Activated T-helper 1 cell treated with anti-CD3 and anti-CD28 coated beads, Interleukin-12 subunit alpha, Interleukin-12 subunit beta, Interleukin-2, Interleukin-4 antibody, amounts not matched to agents 30 ng/mL and 10 ng/mL and 1 ng/mL, durations not matched to agents 14 hours and 24 hours and 36 hours (primary cell): Measurements from ENCODE around the gene PRTN3. TPM values are rescaled to one million over a fixed set of nuclear protein-coding genes. Genes with fewer than 3 reads are reported as not detected.

Experiments
- DNase-seq: peaks from one replicate; pipeline ENCODE4 v3.0.0; 2021; ENCODE audit warnings: low spot score
- H3K27ac Mint-ChIP-seq: one replicate; pipeline ENCODE4 v1.8.0; 2021; ENCODE audit warnings: mild to moderate bottlenecking, mixed read lengths
- H3K27me3 Mint-ChIP-seq: one replicate; pipeline ENCODE4 v1.8.0; 2022; ENCODE audit warnings: mild to moderate bottlenecking, moderate library complexity, mixed read lengths; ENCODE audit not compliant: insufficient read depth
- H3K36me3 Mint-ChIP-seq: one replicate; pipeline ENCODE4 v1.8.0; 2021; ENCODE audit warnings: low read depth, mixed read lengths
- H3K4me1 Mint-ChIP-seq: one replicate; pipeline ENCODE4 v1.8.0; 2021; ENCODE audit warnings: low read depth, mixed read lengths
- H3K4me3 Mint-ChIP-seq: one replicate; pipeline ENCODE4 v1.8.0; 2021; ENCODE audit warnings: mild to moderate bottlenecking, moderate library complexity, mixed read lengths
- H3K9me3 Mint-ChIP-seq: one replicate; pipeline ENCODE4 v1.8.0; 2021; ENCODE audit warnings: mixed read lengths
- intact Hi-C: fragments of 100-400 bp; cut with micrococcal nuclease; formaldehyde crosslinking; loops from one replicate; pipeline ENCODE4 v1.15.1; 2024
- total RNA-seq: library from RNA; stranded (reverse); gene quantifications from 2 replicates; pipeline ENCODE4 v1.2.3, GENCODE V29; 2022

The PRTN3 gene
- total RNA-seq, 1 donor from 2014 or later = not detected

GRCh38 chr19:806815-807421 is 33.9 kb upstream of the PRTN3 start:
- H3K36me3 Mint-ChIP-seq = peaks cover 38% of the 10 kb centered on the region

DNA sequence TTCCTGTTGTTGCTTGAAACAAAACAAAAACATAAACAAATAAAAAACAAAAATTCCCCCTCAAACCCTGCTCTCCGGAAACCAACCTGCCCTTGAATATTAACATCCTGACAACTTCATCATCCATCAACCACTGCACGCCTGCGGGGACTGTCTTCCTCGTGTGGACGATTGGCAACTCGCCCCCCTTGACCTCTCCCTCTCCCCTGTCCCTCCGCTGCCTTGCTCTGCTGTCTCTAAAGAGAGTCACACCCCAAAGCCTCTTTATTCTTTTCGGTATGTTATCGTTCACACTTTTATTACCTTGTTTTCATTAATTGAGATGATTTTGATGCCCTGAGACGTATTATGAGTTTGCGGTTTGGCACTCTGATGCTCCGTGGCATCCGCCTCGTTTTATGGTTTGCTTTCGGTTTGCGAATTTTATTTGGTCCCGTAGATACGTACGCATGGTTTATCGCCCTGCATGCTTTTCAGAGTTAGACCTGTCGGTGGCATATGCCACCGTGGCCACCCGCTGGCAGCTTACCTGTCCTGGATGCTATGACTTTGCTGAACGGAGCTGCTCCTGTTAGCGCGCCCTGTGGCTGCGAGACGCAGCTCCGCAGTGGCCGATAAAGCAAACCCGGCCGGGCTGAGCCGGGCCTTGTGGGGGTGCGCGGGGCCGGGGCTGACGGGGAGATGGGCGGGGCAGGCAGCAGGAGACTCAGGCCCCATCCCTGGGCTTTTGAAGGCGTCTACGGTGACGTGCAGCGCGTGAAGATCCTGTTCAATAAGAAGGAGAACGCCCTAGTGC is 33.0 kb upstream of the PRTN3 start:
- Mint-ChIP-seq H3K4me1 (peaks cover 8% of the 10 kb centered on the region), H3K36me3 (peaks cover 33% of the 10 kb centered on the region), H3K27ac (peak overlapping the region; percentile 55), H3K4me3 (no peak overlapping the region), H3K27me3 (no peaks in the 10 kb centered on the region), H3K9me3 (no peaks in the 10 kb centered on the region)
- intact Hi-C loops = no loop called here
- no peak for DNase-seq

More at GRCh38 chr19:806815-807421, 33.9 kb upstream of the PRTN3 start:
- Mint-ChIP-seq H3K4me3 (no peak overlapping the region), H3K4me1 (peaks cover 8% of the 10 kb centered on the region), H3K9me3 (no peaks in the 10 kb centered on the region), H3K27me3 (no peaks in the 10 kb centered on the region), H3K27ac (no peak overlapping the region)
- no peak for DNase-seq
- intact Hi-C loops = no loop called here

- DNase-seq = no peak
- peaks cover 8% of the 10 kb centered on the region for H3K4me1 Mint-ChIP-seq
- no peaks in the 10 kb centered on the region for H3K27me3 Mint-ChIP-seq
- intact Hi-C loops = no loop called here
- H3K4me3 Mint-ChIP-seq = no peak overlapping the region
- no peak overlapping the region for H3K27ac Mint-ChIP-seq
- peaks cover 31% of the 10 kb centered on the region for H3K36me3 Mint-ChIP-seq
- no peaks in the 10 kb centered on the region for H3K9me3 Mint-ChIP-seq
Measured at GRCh38 chr19:808423-808775, 32.4 kb upstream of the PRTN3 start.

GRCh38 chr19:810077-810855 is 30.5 kb upstream of the PRTN3 start:
- H3K27ac Mint-ChIP-seq = no peak overlapping the region
- intact Hi-C loops = no loop called here
- H3K4me3 Mint-ChIP-seq = no peak overlapping the region
- H3K36me3 Mint-ChIP-seq = peaks cover 34% of the 10 kb centered on the region
- H3K4me1 Mint-ChIP-seq = peaks cover 8% of the 10 kb centered on the region
- no peaks in the 10 kb centered on the region for H3K27me3 Mint-ChIP-seq
- no peaks in the 10 kb centered on the region for H3K9me3 Mint-ChIP-seq
- no peak for DNase-seq

DNA sequence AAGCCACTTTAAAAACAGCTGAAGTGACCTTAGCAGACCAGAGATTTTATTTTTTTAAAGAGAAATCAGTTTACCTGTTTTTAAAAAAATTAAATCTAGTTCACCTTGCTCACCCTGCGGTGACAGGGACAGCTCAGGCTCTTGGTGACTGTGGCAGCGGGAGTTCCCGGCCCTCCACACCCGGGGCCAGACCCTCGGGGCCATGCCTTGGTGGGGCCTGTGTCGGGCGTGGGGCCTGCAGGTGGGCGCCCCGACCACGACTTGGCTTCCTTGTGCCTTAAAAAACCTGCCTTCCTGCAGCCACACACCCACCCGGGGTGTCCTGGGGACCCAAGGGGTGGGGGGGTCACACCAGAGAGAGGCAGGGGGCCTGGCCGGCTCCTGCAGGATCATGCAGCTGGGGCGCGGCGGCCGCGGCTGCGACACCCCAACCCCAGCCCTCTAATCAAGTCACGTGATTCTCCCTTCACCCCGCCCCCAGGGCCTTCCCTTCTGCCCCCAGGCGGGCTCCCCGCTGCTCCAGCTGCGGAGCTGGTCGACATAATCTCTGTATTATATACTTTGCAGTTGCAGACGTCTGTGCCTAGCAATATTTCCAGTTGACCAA is 29.8 kb upstream of the PRTN3 start:
- DNase-seq = no peak
- H3K9me3 Mint-ChIP-seq = no peaks in the 10 kb centered on the region
- H3K4me1 Mint-ChIP-seq = peaks cover 8% of the 10 kb centered on the region
- H3K36me3 Mint-ChIP-seq = peaks cover 34% of the 10 kb centered on the region
- H3K27me3 Mint-ChIP-seq = no peaks in the 10 kb centered on the region
- no peak overlapping the region for H3K4me3 Mint-ChIP-seq
- H3K27ac Mint-ChIP-seq = no peak overlapping the region
- intact Hi-C loops = no loop called here

DNA sequence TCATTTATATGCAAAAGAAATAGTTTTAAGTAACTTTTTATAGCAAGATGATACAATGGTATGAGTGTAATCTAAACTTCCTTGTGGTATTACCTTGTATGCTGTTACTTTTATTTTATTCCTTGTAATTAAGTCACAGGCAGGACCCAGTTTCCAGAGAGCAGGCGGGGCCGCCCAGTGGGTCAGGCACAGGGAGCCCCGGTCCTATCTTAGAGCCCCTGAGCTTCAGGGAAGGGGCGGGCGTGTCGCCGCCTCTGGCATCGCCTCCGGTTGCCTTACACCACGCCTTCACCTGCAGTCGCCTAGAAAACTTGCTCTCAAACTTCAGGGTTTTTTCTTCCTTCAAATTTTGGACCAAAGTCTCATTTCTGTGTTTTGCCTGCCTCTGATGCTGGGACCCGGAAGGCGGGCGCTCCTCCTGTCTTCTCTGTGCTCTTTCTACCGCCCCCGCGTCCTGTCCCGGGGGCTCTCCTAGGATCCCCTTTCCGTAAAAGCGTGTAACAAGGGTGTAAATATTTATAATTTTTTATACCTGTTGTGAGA is 29.2 kb upstream of the PRTN3 start:
- Mint-ChIP-seq H3K4me1 (peaks cover 8% of the 10 kb centered on the region), H3K4me3 (no peak overlapping the region), H3K27me3 (no peaks in the 10 kb centered on the region), H3K9me3 (peaks cover 3% of the 10 kb centered on the region), H3K27ac (no peak overlapping the region), H3K36me3 (peaks cover 38% of the 10 kb centered on the region)
- no peak for DNase-seq
- intact Hi-C loops = no loop called here

- no peaks in the 10 kb centered on the region for H3K27me3 Mint-ChIP-seq
- intact Hi-C loops = no loop called here
- DNase-seq = no peak
Measured at GRCh38 chr19:812049-812746, 28.6 kb upstream of the PRTN3 start.

DNA sequence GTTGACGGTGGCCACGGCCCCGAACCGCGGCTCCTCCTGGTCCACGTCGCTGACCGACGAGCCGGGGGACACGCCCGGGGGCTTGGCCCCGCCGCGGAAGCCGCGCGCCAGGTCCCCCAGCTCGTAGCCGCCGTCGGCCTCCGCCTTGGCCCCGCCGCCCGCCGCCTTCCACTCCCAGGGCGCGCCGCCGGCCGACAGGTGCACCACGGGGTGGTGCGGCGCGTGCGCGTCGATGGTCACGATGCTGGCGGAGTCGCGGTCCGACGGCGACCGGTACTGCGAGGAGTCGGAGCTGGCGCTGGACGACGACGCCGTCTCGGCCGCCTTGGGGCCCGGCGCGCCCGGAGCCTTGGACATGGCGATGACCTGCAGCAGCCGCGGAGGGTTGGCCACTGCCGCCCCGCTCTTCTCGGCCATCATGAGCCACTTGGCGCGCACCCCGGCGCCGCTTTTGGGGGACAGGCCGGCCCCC is 28.0 kb upstream of the PRTN3 start:
- peaks cover 4% of the 10 kb centered on the region for H3K9me3 Mint-ChIP-seq
- DNase-seq = no peak
- peaks cover 32% of the 10 kb centered on the region for H3K36me3 Mint-ChIP-seq
- no peak overlapping the region for H3K27ac Mint-ChIP-seq
- H3K27me3 Mint-ChIP-seq = no peaks in the 10 kb centered on the region
- intact Hi-C loops = no loop called here
- peaks cover under 1% of the 10 kb centered on the region for H3K4me1 Mint-ChIP-seq
- no peak overlapping the region for H3K4me3 Mint-ChIP-seq

More at GRCh38 chr19:812049-812746, 28.6 kb upstream of the PRTN3 start:
- H3K27ac Mint-ChIP-seq = no peak overlapping the region
- peaks cover 38% of the 10 kb centered on the region for H3K36me3 Mint-ChIP-seq
- no peak overlapping the region for H3K4me3 Mint-ChIP-seq
- H3K9me3 Mint-ChIP-seq = peaks cover 4% of the 10 kb centered on the region
- peaks cover 7% of the 10 kb centered on the region for H3K4me1 Mint-ChIP-seq

DNA sequence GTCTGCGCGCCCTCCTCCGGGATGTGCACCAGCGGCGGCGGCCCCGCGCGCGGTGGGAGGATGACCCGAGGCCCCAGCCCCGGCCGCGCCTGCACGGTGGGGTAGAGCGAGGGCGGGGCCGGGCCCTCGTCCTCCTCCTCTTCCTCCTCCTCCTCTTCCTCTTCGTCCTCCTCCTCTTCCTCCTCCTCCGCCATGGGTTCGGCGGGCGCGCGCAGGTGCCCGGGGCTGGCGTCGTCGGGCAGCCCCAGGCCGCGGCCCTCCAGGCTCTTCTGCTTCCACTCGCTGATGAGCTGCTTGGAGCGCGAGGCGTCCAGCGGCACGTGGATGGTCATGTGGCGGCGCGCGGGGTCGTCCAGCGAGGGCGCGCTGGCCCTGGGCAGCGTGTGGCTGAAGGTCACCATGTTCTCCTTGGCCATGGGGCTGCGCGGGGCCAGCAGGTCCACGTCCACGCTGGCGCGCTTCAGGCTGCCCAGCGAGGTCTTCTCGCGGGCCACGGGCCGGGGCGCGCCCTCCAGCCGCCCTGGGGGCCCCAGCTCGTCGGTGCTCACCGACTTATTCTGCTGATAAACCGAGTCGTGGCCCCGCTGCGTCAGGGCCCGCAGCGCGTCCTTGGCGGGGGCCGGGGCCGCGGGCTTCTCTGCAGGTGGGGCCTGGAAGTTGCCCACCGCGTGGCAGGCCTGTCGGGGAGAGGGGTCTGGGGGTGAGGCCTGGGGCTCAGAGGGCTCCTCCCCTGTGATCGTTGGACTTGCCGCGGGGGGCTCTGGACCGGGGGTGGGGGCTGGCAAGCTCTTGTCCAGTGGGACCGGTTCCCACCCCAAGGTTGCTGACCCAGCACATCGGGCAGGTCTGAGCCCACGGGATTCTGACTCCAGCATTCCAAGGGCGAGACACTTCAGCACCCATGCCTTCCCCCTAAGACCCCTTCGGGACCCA is 27.3 kb upstream of the PRTN3 start:
- H3K36me3 Mint-ChIP-seq = peaks cover 29% of the 10 kb centered on the region
- H3K9me3 Mint-ChIP-seq = peaks cover 4% of the 10 kb centered on the region
- intact Hi-C loops = no loop called here
- H3K27me3 Mint-ChIP-seq = no peaks in the 10 kb centered on the region
- no peak overlapping the region for H3K4me3 Mint-ChIP-seq
- no peak overlapping the region for H3K27ac Mint-ChIP-seq
- no peaks in the 10 kb centered on the region for H3K4me1 Mint-ChIP-seq
- DNase-seq = no peak

GRCh38 chr19:814152-815078 is 26.4 kb upstream of the PRTN3 start:
- Mint-ChIP-seq H3K4me1 (no peaks in the 10 kb centered on the region), H3K9me3 (peaks cover 4% of the 10 kb centered on the region), H3K27me3 (no peaks in the 10 kb centered on the region), H3K27ac (no peak overlapping the region), H3K4me3 (no peak overlapping the region), H3K36me3 (peaks cover 27% of the 10 kb centered on the region)
- no peak for DNase-seq
- intact Hi-C loops = no loop called here
